Measurements from ENCODE around the gene IFIT1.
A peak's percentile ranks its signal among the peaks of the same experiment; 100 is the strongest.
"Not testable (repeated sequence)": the region's sequence is repeated elsewhere in the genome, so short reads cannot be mapped to it uniquely, and the experiment has no call there.

The IFIT1 gene

GRCh38 chr10:89403043-89403442 lies 10.6 kb downstream of the IFIT1 start:
- no peak for DNase-seq

- no peak for DNase-seq
These were observed 12.0 kb downstream of the IFIT1 start for GRCh38 chr10:89404104-89405047.

- DNase-seq, result not testable (repeated sequence)
These were observed 13.8 kb downstream of the IFIT1 start for GRCh38 chr10:89406178-89406577.

GRCh38 chr10:89407792-89408191 lies 15.4 kb downstream of the IFIT1 start:
- not testable (repeated sequence) for DNase-seq

GRCh38 chr10:89409282-89409681 lies 16.9 kb downstream of the IFIT1 start:
- DNase-seq, result not testable (repeated sequence)

- not testable (repeated sequence) for DNase-seq
These were observed 18.1 kb downstream of the IFIT1 start for GRCh38 chr10:89410551-89410950.

GRCh38 chr10:89411135-89411534 lies 18.7 kb downstream of the IFIT1 start:
- not testable (repeated sequence) for DNase-seq

- DNase-seq, result not testable (repeated sequence)
These were observed 19.9 kb downstream of the IFIT1 start for GRCh38 chr10:89412276-89412675.

GRCh38 chr10:89413398-89413912 lies 21.0 kb downstream of the IFIT1 start:
- no peak for DNase-seq

- peak; percentile 66 for DNase-seq
These were observed 21.9 kb downstream of the IFIT1 start, which contains the start of gene IFIT5 for GRCh38 chr10:89414146-89414878. Gene IFIT5, plus strand, starts transcription at chr10:89414568. Its CDS starts 231 bp downstream, at chr10:89414799.

GRCh38 chr10:89414879-89415821 lies 22.7 kb downstream of the IFIT1 start:
- DNase-seq, result peak; percentile 37

GRCh38 chr10:89416465-89416864 lies 24.0 kb downstream of the IFIT1 start:
- DNase-seq, result no peak

GRCh38 chr10:89419548-89419947 lies 27.1 kb downstream of the IFIT1 start:
- no peak for DNase-seq

- DNase-seq, result no peak
These were observed 28.6 kb downstream of the IFIT1 start for GRCh38 chr10:89421018-89421476.

- no peak for DNase-seq
These were observed 32.6 kb downstream of the IFIT1 start for GRCh38 chr10:89425000-89425399.

GRCh38 chr10:89426230-89426868 lies 33.9 kb downstream of the IFIT1 start:
- peak; percentile 13 for DNase-seq

- no peak for DNase-seq
These were observed 35.2 kb downstream of the IFIT1 start for GRCh38 chr10:89427629-89428028.

GRCh38 chr10:89428877-89429276 lies 36.5 kb downstream of the IFIT1 start:
- no peak for DNase-seq

GRCh38 chr10:89431977-89432376 lies 39.6 kb downstream of the IFIT1 start:
- peak; percentile 7 for DNase-seq

- DNase-seq, result no peak
These were observed 46.1 kb downstream of the IFIT1 start for GRCh38 chr10:89438525-89438924.

- peak; percentile 38 for DNase-seq
These were observed 48.0 kb downstream of the IFIT1 start for GRCh38 chr10:89440226-89441009.
